ENCODE results near the gene GRB10.

- TF ChIP-seq POLR2AphosphoS5 (IDR thresholded peaks at IDR 0.05) (no peak), POLR2A (IDR thresholded peaks at IDR 0.05) (no peak)
Observed at GRCh38 chr7:50725774-50726173, 56.9 kb downstream of the GRB10 start.

Measured in breast epithelium (tissue), 3 donors.